LNCAP (cell line): Measurements from ENCODE around the gene SLTM.

Experiments used
- TF ChIP-seq, protein P1 (sequence below): fragments of 450-650 bp; IDR thresholded peaks from 2 replicates; pipeline ENCODE4 v1.5.1; 2017; ENCODE audit warnings: mild to moderate bottlenecking

The SLTM gene

GRCh38 chr15:58864602-58865424 is 68.7 kb downstream of the SLTM start:
- TF ChIP-seq, protein P1, sequence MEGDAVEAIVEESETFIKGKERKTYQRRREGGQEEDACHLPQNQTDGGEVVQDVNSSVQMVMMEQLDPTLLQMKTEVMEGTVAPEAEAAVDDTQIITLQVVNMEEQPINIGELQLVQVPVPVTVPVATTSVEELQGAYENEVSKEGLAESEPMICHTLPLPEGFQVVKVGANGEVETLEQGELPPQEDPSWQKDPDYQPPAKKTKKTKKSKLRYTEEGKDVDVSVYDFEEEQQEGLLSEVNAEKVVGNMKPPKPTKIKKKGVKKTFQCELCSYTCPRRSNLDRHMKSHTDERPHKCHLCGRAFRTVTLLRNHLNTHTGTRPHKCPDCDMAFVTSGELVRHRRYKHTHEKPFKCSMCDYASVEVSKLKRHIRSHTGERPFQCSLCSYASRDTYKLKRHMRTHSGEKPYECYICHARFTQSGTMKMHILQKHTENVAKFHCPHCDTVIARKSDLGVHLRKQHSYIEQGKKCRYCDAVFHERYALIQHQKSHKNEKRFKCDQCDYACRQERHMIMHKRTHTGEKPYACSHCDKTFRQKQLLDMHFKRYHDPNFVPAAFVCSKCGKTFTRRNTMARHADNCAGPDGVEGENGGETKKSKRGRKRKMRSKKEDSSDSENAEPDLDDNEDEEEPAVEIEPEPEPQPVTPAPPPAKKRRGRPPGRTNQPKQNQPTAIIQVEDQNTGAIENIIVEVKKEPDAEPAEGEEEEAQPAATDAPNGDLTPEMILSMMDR: no peak

DNA sequence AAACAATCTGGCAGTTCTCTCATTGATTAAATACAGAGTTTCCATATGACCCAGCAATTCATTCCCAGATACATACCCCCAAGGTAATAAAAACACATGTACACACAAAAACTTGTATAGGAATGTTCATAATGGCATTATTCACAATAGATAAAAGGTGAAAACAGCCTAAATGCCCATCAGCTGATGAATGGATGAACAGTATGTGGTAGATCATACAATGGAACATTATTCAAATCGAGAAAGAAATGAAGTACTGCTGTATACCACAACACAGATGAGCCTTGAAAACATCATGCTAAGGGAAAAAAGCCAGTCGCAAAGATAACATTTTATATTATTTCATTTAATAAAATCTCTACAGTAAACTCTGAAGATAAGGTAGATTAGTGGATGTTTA is 71.2 kb downstream of the SLTM start:
- TF ChIP-seq, protein P1: no peak

GRCh38 chr15:58856086-58856485 is 77.4 kb downstream of the SLTM start:
- TF ChIP-seq, protein P1: no peak

- TF ChIP-seq, protein P1: no peak
Observed at GRCh38 chr15:58854593-58854992, 78.9 kb downstream of the SLTM start.

- TF ChIP-seq, protein P1: peak; percentile 13; the same call in 1 of the 2 replicates
Observed at GRCh38 chr15:58852347-58852746, 81.1 kb downstream of the SLTM start.

- TF ChIP-seq, protein P1: no peak
Observed at GRCh38 chr15:58842713-58843396, 90.6 kb downstream of the SLTM start.

- TF ChIP-seq, protein P1: no peak
Observed at GRCh38 chr15:58840048-58840447, 93.4 kb downstream of the SLTM start.
